Caki2 (cell line): ENCODE data around the gene C11orf91. TPM values are rescaled to one million over a fixed set of nuclear protein-coding genes. Genes with fewer than 3 reads are reported as not detected.

Experiments used
- DNase-seq: peaks from one replicate; pipeline ENCODE4 v3.0.0-alpha.2; 2015; ENCODE audit warnings: low read depth
- in situ Hi-C: cut with HindIII; loops from 2 replicates; pipeline ENCODE4 v1.10.0; 2016; ENCODE audit warnings: low sequenced_read_pairs, low pct_unique_long_range_greater_than_20kb, mixed read lengths
- total RNA-seq: library from RNA; depleted of rRNA; stranded (reverse); fragments of >200 nt; shearing (Covaris generic); gene quantifications from 2 replicates; pipeline ENCODE4 v1.2.3, GENCODE V29; 2014; ENCODE audit warnings: low replicate concordance; rRNA removed

C11orf91 gene
- total RNA-seq, 1 experiment from 2014 or later, result not detected

GRCh38 chr11:33660962-33661361 is 39.7 kb downstream of the C11orf91 start:
- in situ Hi-C loops, result no loop called here
- no peak for DNase-seq

DNA sequence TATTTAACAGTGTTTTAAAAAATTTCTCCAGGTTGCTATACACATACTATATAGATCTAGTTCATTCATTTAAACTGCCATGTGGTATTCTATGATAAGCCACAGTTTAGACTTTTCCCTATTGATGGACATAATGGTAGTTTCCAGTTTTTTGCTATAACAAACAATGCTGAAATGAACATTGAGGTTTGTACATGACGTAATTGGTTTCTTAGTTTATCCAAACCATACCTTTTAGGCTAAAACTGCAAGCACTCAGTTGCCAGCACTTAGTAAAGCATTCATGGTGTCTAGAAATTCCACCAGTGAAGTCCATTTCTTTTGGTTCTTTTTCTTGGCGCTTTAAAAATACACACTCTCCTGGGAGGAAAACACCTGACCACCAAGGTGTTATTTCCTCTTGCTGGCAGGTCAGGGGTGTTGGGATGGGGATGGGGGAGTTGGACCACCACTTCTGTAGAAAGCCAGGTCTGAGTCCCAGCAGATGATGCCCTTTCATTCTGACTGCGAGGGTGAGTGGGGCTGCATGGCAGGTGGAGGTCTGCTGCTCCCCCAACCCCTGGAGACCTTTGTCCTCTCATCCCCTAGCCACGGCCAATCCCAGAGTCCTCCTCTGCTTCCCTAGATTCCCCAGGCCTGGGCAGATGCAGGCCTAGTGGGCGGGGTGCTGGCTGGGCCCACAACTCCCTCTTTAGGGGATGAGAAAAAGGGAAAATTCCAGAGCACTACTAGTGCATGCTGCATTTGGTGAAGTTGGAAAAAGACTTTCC is 41.1 kb downstream of the C11orf91 start:
- in situ Hi-C loops, result no loop called here
- no peak for DNase-seq

GRCh38 chr11:33658195-33658900 is 42.3 kb downstream of the C11orf91 start:
- in situ Hi-C loops, result no loop called here
- DNase-seq, result no peak

DNA sequence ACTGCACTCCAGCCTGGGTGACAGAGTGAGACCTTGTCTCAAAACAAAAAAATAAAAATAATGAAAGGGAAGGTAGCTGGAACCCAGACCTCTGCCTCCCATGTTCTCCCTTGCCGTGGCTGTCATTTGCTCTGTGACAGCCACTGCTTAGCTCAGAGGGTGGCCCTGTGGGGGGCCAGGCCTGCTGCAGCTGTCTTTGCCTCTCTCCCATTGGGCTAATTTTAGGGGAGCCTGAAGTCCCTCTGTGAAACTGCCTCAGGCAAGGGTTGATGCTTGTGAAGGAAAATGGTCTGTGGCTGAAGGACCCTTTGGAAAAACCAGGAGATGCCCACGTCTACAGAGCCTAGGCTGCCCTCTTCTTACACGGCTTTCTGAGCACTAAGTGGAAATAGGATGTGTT is 42.9 kb downstream of the C11orf91 start:
- in situ Hi-C loops, result no loop called here
- no peak for DNase-seq

DNA sequence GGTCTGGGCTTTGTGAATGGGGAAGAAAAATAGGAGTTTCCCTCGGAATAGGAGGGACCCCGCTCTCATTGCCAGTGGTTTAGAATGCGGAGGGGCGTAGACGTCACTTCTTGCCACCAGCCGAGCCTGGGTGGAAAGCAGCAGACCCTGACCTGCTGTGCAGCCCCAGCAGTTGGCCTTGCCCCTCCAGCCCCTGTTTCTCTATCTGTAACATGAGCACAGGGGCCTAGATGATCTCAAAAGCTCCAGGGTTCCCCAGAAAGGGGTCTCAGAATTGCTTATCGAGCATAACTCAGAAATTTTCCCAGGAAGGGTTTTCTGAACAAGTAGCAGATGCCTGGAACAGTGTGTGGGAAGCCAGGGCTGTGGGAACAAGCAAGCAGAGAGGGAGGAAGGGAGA is 43.9 kb downstream of the C11orf91 start:
- in situ Hi-C loops, result no loop called here
- no peak for DNase-seq

GRCh38 chr11:33655842-33656600 is 44.6 kb downstream of the C11orf91 start:
- in situ Hi-C loops, result no loop called here
- no peak for DNase-seq

DNA sequence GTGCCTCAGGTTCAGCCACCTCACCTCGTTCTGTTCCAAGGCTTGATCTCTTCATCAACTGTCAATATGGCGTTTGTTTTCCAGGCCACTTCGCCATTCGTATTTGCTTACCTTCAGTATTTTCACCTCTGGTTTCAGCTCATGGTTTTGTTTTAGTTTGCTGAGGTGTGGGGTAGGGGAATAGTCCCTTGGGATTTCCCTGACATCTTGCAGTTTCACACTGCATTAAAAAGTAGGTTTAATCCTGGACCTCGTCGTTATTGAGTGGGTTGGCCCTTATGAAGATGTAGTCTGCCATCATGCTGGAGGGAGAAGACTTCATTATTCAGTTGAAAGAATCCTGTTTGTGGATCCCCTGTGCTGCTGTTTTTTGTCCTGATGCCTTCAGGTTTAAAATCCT is 46.0 kb downstream of the C11orf91 start:
- in situ Hi-C loops, result no loop called here
- no peak for DNase-seq

DNA sequence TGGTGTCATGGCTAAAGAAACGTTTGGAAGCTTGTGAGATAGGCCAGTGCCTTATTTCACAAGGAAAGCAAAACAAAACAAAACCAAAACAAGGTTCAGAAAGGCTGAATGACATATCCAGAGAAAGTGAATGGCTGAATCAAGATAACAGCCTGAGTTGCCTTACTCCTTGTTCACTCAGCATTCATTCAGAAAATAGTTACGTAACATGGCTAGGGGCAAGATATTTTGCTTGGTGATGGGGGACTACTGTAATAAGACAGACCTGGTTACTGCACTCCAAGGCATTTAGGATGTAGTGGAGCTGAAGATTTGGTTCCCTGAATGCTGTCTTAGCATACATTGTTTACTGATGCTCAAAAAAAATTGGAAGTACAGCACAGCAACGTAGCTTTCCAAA is 47.7 kb downstream of the C11orf91 start:
- in situ Hi-C loops, result no loop called here
- DNase-seq, result no peak

GRCh38 chr11:33652431-33652830 is 48.2 kb downstream of the C11orf91 start:
- no peak for DNase-seq
- in situ Hi-C loops, result no loop called here

DNA sequence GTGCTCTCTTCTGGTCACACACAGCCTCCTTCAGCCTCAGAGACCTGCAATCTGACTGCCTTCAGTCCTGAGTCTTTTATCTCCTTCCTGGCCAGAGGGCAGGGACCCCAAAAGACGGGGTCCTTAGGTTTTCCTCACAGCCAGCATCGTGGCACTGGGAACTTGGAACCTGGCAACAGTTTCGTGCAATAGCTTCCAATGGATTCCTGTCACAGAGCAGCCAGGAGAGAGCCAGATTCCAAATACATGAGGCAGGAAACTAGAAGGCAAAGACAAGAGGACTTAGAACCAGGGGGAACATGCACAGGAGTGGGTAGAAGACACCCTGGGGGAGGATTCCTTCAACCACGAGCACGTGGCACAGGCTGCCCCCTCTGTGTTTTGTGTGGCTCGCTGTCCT is 48.6 kb downstream of the C11orf91 start:
- no peak for DNase-seq
- in situ Hi-C loops, result no loop called here

DNA sequence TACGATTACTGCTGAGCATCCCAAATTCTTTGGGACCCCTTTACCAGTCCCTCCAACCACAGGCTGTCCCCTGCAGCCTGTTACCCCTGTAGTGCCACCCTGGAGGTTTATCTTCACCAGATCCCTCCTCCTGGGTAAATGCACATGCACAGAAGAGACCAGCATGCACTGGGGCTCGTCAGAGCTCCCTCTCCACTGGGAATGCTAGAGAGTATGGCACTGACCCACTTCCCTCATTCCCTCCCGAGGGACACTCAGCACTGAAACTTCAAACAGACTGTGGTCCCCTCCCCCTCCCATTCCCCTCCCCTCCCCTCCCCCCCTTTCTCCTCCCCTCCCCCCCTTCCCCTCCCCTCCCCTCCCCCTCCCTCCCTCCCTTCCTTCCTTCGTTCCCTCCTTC is 49.1 kb downstream of the C11orf91 start:
- in situ Hi-C loops, result no loop called here

DNA sequence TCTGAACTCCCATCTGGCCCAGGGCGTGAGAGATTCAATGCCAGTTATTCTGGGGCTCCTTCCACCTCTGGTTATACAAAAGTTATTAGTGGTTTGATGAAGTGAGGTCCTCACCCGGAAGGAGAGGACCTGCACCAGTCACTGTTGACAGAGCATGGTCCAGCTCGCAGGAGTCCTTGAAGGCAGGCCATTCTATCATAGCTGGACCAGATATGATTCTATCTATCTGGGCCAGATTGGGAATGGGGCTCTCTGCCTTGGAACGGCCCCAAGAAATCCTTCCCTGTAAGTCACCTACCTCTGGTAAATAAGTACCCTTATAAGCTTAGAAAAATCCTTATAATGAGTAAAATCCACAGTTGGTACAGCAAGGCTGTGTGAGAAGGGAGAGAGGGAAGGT is 50.7 kb downstream of the C11orf91 start:
- in situ Hi-C loops, result no loop called here
- DNase-seq, result no peak

More for the DNA sequence above, 49.1 kb downstream of the C11orf91 start:
- no peak for DNase-seq

Other genes starting within 250 kb of the C11orf91 start
- gene CD59, start 35.6 kb upstream of the C11orf91 start, total RNA-seq, result 131 and 219 TPM in 2 replicates
- gene FBXO3, start 73.7 kb upstream of the C11orf91 start, total RNA-seq, result 20.2 TPM in 2 replicates
- not detected in 2 replicates for gene LMO2, start 191.2 kb upstream of the C11orf91 start, total RNA-seq